ENCODE data around the gene ZMYND10.

ZMYND10 gene

GRCh38 chr3:50300681-50301254, 44.8 kb downstream of the ZMYND10 start:
- DNase-seq: no peak

DNA sequence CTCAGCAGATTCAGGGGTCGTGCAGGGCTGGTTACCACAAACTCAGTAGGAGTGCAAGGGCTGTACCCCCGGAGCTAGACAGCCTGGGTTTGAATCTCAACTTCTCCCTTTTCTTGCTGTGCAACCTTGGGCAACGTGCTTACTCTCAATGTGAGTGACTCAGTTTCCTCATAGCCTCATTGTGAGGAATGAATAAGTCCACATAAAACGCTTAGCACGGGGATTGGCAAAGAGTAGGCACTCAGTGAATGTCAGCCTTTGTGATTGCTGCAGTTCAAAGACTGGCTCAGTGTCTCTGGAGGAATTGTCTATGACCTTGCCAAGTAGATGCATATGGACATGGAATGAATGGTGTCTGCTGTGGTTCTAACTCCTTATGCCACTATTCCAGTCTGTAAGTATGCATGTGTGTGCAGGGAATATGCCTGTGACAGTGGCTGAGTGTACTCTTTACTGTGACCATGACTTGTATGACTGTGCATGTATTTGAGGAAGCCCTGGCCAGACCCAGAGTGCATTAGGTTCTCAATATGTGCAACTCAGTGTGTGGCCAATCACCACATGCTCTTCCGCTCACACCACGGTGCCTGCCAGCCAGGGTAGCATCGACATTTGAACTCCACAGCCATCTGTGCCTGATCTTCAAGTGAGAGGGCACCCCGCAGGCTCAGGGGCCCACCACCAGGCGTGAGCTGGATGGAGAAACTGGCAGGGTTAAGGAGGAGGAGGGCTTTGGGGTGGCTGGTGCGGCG, 45.4 kb downstream of the ZMYND10 start:
- peak; percentile 49 for DNase-seq

- no peak for DNase-seq
These were observed 45.9 kb downstream of the ZMYND10 start for GRCh38 chr3:50299638-50299928.

- peak; percentile 99 for DNase-seq
These were observed 46.5 kb downstream of the ZMYND10 start, which contains the start of the genes HYAL3 and NAA80 for GRCh38 chr3:50298836-50299637. Gene HYAL3 (minus strand): TSS chr3:50299405. CDS start chr3:50295602, 3,803 bp downstream. Gene NAA80 (minus strand): TSS chr3:50299405. CDS start chr3:50297463, 1,942 bp downstream.

DNA sequence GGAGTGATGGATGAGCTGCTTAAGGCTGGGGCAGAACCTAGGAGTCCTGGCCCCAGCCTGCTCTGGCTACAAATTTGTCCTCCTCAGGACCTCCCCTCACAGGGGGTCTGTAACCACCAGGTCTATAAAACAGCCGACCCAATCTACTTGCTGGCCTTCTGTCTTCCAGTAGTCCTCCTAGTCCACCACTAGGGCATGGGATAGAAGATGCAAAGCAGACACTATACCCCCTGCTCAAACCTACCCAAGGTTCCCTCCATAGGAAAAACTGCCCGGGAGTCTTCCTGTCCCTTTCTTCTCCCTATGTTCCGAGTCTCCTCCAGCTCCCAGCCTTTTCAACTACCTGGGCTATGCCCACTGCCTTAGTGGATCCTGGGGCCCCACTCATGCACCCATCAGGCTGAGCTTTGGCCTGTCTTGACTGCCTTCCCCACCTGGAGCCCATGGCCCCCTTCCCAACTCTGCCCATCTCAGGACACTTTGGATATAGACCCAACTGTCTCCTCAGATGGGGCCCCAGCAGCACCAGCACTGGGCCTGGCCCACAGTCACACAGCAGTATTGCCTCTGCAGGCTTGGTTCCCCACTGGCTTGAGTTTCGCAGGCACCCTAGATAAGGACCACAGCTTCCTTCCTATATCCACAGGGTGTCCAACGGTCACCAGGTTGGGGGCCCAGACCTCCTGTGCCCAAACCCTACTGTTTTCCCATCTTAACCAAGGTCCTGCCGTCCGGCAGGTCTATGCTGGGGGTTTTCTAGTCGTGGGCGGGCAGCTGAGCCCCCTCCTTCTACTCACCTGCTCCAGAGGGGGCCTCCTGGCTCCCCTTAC, 47.4 kb downstream of the ZMYND10 start:
- peak; percentile 21 for DNase-seq

DNA sequence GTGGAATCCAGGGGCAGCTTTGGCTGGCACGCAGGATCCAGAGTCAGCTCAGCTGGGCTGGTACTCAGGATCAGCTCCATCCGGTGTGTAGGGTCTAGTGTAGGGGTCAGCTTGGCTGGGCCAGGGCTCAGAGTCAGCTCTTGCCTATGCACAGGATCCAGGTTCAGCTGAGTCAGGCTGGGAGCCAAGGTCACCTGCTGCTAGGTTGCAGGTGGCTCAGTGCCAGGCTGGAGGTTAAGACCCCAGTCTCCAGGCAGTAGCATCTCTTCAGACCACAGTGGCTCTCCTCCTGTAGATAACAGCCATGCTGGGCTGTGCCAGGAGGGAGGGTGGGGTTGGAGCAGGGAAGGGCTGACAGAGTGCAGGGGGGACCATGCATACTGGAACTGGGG, 48.2 kb downstream of the ZMYND10 start:
- no peak for DNase-seq

DNA sequence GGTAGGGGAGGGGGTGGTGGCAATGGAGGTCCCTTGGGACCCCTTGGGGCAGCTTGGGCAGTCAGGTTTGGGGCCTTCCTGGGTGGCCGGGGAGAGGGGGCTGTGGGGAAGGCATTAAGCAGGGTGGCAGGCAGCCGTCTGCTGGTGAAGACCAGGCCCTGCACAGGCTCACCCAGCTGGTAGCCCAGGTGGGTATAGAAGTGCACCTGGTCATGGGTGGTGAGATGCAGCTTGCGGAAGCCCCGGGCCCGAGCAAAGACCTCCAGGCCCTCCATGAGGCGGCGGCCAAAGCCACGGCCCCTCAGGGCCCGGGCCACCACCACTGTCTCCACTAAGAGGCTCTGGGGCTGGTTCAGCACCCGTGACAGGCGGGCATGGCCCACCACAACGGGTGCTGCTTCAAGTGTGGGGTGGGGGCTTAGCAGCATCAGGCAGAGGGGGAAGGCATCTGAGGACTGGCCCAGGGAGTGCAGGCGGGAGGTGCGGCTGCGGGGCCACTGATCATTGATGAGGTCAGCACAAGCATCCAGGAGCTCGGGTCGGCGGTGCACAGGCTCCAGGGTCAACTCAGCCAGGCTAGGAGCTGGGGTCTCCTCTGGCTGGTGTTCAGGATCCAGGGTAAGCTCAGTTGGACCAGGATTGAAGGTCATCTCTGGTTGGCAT, 48.7 kb downstream of the ZMYND10 start:
- DNase-seq: no peak

- no peak for DNase-seq
These were observed 49.7 kb downstream of the ZMYND10 start for GRCh38 chr3:50295553-50296431.

- no peak for DNase-seq
These were observed 50.8 kb downstream of the ZMYND10 start for GRCh38 chr3:50294492-50295403.

DNA sequence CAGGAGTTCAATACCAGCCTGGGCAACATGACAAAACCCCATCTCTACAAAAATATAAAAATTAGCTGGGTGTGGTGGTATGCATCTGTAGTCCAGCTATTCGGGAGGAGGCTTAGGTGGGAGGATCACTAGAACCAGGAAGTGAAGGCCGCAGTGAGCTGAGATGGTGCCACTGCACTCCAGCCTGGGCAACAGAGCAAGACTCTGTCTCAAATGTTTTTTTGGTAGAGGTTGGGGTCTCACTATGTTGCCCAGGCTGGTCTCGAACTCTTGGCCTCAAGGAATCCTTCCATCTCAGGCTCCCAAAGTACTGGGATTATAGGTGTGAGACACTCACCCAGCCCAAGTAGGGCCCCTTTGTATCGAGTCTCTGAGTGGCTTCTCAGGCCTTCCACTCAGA, 51.4 kb downstream of the ZMYND10 start:
- no peak for DNase-seq

DNA sequence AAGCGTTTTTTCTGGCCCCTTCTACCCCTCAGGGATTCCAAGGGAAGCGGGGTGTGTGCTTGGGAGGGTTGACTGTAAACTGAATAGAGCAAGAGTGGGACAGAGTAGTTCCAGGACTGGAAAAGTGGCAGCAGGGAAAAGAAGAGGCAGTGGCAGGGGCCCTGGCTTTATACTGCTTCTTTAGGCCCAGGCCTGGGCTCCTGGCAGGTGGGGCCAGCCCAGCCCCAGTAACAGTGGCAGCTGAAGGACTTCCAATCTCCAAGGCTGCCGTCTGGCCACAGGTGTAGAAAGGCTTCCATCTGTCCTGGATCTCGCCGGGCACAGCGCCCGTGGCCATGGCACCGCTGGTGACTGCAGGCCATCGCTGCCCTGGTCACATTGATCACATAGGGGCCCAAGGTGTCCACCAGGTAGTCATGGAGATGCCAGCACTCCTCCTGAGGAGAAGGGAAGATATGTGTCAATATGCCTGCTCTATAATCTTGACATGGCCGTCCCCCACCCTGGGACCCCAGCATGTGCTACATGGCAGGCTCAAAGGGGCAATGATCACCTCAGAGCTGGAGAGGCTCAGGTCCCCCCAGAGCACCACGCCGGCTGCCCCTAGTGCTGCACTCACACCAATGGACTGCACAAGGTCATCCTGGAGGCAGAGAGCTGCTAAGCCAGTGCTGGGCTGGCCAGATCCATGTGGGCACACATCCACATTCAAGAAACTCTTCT, 52.3 kb downstream of the ZMYND10 start:
- DNase-seq: no peak

- DNase-seq: peak; percentile 96
These were observed 53.1 kb downstream of the ZMYND10 start, which contains the start of gene IFRD2 for GRCh38 chr3:50292159-50293078. Gene IFRD2 (minus strand): TSS chr3:50292429. CDS start chr3:50292274, 155 bp downstream.
